HG03354 (cell line): ENCODE results near the gene TAP2.

Experiments used
- ATAC-seq: cut with Tn5 transposase; IDR thresholded peaks from one replicate; pipeline ENCODE4 v1.9.1; 2021; ENCODE audit warnings: mild to moderate bottlenecking; ENCODE audit not compliant: unreplicated experiment, poor library complexity, severe bottlenecking

Gene TAP2

DNA sequence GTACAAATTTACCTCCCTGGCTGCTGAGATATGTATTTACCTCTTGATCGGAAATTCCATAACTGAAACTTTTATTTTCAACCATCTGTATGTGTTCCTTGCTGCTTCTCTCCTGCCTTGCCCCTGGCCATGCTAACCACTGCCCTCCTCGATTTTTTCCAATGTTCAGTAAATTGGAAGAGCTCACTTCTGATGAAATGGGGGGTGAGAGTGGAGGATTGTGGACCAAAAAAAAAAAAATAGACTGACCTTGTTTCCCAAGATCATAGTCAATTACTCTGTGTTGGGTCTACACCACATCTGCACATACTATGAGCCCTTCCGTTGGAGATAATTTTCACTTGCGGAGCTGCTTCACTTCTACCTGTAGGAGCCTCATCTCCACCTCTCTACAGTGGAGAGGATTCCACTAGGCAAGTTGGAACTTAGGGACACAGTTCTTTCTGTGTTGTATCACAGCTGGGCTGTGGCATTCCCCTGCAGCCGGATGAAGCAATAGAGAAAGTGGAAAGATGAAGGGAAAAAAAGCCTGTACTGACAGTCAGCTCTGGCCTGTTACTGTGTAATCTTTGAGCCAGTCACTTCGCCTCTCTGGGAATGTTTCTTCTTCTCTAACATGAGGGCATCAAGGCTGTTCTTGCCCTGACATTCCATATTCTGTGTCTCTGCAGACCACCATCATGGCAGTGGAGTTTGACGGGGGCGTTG lies 17.1 kb upstream of the TAP2 start:
- no peak for ATAC-seq

- peak; percentile 30 for ATAC-seq
Observed at GRCh38 chr6:32854376-32855178, 16.0 kb upstream of the TAP2 start.

DNA sequence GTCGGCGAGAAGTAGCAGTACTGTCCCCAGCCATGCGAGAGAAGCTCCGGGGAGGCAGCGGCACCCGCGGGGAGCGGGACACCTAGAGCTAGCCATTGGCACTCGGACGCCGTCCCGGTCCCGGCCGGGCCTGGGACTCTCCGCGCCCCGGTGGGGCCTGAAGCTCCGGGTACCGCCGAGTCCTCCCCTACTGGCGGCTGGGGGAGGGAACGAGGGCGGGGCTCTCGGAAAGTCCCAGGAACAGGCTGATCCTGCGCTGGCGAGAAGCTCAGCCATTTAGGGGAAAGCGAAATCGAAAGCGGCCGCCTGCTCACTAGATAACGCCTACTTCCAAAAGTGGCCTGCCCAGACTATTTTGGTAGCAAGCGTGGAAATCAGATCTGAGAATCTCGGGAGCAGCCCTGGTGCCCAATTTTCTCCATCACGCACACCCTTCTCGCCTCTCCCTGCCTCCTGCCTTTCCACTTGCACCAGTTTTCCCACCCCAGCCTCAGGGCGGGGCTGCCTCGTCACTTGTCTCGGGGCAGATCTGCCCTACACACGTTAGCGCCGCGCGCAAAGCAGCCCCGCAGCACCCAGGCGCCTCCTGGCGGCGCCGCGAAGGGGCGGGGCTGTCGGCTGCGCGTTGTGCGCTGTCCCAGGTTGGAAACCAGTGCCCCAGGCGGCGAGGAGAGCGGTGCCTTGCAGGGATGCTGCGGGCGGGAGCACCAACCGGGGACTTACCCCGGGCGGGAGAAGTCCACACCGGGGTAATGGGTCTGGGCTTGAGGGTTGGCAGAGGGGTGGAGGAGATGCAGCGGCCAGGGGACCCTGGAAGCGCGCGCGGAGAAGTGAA lies 15.2 kb upstream of the TAP2 start, which contains the start of the genes PSMB9 and TAP1:
PSMB9 (plus strand) TSS at position 652 of the 835 bp plus-strand sequence; CDS start at position 690, 38 bp downstream.
TAP1 (minus strand) TSS at position 164 of the 835 bp plus-strand sequence; CDS start at position 96, 68 bp downstream.
- peak; percentile 81 for ATAC-seq

DNA sequence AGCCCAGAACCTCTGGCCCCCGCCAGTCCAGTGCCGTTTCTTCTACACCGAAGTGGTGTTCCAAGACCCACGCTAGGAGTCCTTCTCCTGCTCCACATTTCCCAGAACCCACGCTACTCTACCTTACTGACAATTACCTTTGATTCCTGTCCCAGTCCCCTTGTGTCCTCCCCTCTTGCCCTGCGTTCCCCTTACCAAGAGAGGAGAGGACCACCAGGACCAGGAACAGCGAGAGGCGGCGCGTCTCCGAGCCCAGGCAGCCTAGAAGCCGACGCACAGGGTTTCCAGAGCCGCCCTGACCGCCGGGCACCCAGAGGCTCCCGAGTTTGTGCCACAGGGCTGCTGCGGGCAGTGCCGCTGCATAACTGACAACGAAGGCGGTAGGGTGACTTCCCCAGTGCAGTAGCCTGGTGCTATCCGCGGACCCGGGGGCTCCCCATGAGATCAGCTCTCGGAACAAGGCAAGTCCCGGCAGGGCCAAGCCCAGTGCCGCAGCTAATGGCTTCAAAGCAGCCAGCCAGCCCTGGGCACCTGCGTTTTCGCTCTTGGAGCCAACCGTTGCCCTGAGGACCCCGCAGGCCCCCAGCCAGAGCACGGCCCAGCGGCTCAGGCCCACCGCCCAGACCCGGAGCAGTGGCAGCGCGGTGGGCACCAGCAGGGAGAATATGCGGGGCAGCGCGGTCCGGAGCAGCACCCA lies 14.5 kb upstream of the TAP2 start:
- peak; percentile 20 for ATAC-seq

- ATAC-seq, result no peak
Observed at GRCh38 chr6:32852018-32852843, 13.7 kb upstream of the TAP2 start.

DNA sequence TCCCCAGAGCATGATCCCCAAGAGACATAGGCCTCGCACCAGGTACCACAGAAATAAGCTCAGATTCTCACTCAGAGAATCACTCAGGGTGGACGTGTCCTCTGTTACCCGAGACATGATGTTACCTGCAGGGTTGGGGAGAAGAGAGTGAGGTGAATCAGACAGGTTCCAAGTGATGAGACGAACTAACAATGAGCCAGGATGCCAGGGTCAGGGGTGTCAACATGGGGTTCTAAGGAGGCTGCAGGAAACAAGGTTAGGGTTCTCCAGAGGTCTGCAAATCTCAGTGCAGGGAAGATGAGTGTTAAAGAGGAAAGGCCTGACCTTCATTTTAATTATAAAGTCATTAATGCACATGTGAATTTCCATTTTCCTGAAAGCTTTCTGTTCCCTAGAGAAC lies 12.5 kb upstream of the TAP2 start:
- ATAC-seq, result no peak

DNA sequence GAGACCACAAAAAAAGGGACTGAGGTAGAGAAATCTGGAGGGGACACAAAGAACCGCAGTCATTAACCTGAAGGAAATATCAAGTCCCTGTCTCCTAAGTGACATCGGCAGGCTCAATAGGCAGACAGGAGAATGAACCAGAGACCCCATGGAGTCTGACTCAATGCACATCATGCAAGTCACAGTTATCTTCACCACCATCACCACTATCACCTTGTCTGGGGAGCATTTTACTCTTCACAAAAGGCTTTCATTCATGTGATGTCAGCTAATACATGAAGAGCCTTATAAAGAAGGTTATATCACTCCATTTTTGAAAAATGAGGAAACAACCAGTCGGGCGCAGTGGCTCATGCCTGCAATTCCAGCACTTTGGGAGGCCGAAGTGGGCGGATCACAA lies 10.6 kb upstream of the TAP2 start:
- no peak for ATAC-seq

DNA sequence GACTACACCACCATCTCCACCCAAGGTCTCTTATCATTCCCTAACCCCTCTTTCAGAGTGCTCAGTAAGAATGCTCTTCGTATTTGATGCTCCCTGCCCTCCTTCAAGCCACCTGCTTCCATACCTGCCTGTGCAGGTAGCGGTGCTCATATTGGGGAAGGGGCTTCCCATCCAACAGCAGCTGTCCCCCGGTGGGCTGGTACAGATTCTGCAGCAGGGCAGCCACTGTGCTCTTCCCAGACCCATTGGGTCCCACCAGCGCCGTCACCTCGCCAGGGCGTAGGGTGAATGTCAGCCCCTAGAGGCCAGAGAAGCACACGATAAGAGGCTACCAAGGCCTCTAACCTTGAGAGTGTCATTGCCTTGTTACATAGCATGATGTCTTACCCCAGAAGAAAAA lies 9.3 kb upstream of the TAP2 start:
- no peak for ATAC-seq

- no peak for ATAC-seq
Observed at GRCh38 chr6:32847004-32847403, 8.5 kb upstream of the TAP2 start.

DNA sequence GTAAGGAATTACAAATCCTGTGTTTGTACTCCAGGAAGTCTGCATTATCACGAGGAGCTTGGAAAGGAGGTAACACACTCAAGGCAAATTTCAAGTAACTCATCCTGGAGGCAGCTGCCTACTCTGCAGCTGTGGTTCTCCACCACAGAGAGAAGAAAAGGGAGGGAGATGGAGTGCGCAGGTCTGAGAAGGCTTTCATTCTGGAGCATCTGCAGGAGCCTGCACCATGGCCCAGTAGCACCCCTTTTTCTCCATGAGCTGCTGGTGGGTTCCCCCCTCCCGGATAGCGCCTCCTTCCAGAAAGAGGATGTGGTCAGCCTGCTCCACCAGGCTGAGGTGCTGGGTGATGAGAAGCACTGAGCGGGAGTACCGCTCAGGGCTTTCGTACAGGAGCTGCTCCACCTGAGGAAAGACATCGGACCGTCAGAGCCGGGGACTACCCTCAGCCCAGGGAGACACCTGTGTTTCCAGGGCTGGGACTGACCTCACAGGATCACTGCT lies 6.9 kb upstream of the TAP2 start:
- ATAC-seq, result no peak

DNA sequence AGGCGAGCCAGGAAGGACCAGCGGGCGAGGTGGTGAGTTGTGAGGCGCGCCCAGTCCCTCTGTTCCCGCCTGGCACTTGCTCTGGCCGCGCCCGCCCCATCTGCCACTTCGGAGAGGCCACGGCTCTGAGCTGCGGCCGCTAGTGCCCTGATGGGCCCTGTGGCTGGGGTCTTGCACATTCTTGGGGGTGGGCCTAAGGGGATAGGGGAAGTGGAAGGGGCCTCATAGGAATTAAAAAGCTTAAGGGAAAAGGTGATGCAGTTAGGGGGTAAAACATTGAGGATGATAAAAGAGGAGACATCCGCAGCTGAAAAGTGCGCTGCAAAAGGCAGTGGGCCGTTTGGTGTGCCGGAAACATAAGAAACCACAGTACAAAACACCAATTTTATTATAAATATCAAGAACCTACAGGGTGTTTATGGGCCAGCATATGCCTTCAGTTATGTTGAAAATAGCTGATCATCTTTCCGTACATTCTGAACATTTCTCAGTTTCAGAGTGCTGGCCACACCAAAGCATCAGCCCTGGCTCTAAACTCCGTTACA lies 6.4 kb upstream of the TAP2 start:
- no peak for ATAC-seq

DNA sequence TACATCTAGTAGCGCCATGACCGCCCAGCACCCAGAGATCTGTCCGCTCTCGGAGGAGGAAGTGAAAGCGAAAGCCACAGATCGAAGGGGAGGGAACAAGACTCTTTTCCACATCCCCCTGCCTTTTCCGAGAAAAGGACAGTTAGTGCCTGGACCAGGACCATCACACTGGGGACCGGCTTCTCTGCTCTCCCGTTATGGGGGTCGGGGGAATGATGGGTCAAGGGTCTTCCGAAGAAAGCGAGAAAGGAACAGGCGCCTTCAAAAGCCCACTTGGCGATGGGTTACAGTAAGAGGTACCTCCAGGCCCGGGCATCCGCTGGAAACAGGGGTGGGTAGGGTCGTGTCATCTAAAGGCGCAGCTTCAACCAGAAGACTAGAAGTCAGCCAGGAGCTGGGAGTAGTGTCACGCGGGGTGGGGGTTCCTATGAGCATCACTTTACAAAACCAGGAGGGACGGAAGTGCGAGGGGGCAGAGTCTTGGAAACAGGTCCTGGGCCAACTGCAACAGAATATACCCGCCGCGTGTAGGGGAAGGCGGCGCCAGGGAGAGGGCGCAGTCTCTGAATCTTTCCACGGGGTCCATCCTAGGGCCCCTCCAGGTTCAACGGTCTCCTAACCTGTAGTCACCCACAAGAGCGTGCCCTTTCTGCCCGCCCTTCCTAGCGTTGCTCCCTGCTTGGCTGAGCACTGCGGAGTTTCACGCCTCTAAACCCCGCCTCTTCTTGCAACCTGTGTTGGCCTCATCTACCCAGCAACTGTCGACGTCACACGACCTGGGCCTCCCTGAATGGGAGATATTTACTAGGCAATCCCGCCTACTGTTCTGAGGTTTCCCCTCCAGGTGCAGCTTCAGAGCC lies 5.7 kb upstream of the TAP2 start, which contains the start of gene PSMB8:
PSMB8 (minus strand) TSS at position 69 of the 860 bp plus-strand sequence; CDS start at position 18, 51 bp downstream.
- ATAC-seq, result peak; percentile 76

DNA sequence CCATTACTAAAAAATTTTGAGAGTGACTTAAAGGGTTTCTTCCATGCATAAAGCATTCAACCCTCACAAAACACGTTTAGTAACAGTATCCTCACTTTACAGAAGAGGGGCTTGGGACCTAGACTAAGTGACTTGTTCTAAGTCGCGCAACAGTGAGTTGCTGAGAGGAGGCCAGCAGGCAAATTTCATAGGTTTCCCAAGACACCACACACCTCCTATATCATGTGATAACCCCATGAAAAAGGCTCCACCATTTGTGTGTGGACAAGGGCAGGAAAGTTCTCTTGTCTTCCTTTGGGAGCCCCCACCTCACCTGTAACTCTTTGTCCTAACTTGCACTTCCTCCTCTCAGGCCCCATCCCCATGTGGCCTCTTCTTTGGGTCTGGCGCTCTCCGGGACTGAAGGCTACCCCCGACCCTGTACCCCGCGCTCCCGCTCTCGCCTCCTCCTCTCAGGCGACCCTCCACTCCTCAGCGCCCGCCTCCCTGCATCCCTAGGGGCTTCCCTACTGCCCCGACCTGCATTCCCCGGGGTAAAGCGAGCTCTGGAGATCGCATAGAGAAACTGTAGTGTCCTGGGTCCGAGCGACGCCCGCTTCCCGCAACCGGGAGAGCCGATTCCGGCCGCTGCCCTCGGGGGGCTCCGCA lies 4.9 kb upstream of the TAP2 start:
- peak; percentile 0 for ATAC-seq

DNA sequence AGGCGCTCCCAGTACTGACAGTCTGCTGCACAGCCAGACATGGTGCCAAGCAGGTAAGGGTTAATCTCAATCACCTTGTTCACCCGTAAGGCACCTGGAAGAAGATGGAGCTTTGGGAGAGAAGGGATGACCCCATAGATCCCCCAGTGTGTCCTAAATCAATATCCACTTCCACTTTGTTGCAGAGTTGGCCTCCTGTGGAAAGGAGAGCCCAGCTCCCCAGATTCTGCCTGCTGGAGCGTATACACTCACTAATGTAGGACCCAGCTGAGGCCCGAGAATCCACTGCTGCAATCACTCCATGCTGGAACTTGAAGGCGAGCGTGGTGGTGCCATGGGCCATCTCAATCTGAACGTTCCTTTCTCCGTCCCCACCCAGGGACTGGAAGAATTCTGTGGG lies 4.2 kb upstream of the TAP2 start:
- ATAC-seq, result no peak

DNA sequence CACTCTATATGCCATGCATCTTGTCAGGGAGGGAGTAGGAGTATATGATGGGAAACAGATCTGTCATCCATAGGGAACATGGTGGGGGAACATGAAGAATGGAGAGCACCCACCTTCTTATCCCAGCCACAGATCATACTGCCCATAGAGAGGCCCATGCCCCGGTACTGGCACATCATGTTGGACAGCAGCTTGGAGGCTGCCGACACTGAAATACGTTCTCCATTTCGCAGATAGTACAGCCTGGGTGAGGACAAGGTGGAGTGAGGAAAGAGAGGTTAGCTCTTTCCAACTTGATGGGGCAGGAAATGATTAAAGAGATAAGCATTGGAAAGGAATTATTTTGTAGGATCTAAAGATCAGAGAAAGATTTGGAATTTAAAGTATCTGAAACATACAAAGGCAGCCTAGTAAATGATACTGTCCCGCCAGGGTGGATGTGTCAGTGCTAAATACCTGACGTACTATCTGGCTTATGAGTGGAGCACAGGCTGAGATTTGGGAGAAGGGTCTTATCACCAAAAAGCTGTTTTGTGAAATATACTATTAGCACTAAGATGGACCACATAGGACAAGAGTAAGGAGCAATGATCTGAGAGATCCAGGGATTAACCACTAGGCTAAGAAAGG lies 3.6 kb upstream of the TAP2 start:
- ATAC-seq, result no peak

GRCh38 chr6:32840604-32841246 lies 2.2 kb upstream of the TAP2 start:
- ATAC-seq, result no peak
